H1 (cell line): ENCODE measurements around the gene UTP25.

Experiments used
- CEBPB ChIP-seq: IDR thresholded peaks from 2 replicates; pipeline ENCODE4 v1.6.1; 2012; ENCODE audit warnings: low read depth, low read length
- CTBP2 ChIP-seq: IDR thresholded peaks from 2 replicates; pipeline ENCODE4 v1.7.0; 2011; ENCODE audit warnings: borderline replicate concordance, mild to moderate bottlenecking, moderate library complexity, mixed read lengths, low read length; ENCODE audit not compliant: insufficient read depth, insufficient read length
- EZH2 ChIP-seq: fragments of 200-600 bp; sonication (generic); IDR thresholded peaks from 2 replicates; pipeline ENCODE4 v1.7.1; 2012; ENCODE audit warnings: low read depth, mild to moderate bottlenecking, moderate library complexity, low read length, inconsistent platforms; ENCODE audit not compliant: severe bottlenecking
- JUN ChIP-seq: IDR thresholded peaks from 2 replicates; pipeline ENCODE4 v1.6.1; 2011; ENCODE audit warnings: low read depth, mild to moderate bottlenecking, improper control_type of control experiment, low read length
- KDM5A ChIP-seq: fragments of 200-600 bp; IDR thresholded peaks from 2 replicates; pipeline ENCODE4 v1.7.1; 2012; ENCODE audit warnings: mild to moderate bottlenecking, low read length, inconsistent platforms, mixed read lengths
- POLR2A ChIP-seq, 2 experiments: IDR thresholded peaks; 1 replicate in 1 of 2; 2 replicates in 1 of 2; pipeline ENCODE4 v1.6.1; 2011; ENCODE audit warnings: low read depth in 2 of 2, low read length in 2 of 2, mild to moderate bottlenecking in 2 of 2; ENCODE audit errors: control extremely low read depth in 1 of 2
- RXRA ChIP-seq: IDR thresholded peaks from 2 replicates; pipeline ENCODE4 v1.6.1; 2011; ENCODE audit warnings: low read depth, mild to moderate bottlenecking, low read length, moderate library complexity; ENCODE audit not compliant: insufficient read depth
- SIX5 ChIP-seq: IDR thresholded peaks from 2 replicates; pipeline ENCODE4 v1.6.1; 2011; ENCODE audit warnings: mild to moderate bottlenecking, low read depth, low read length
- SP1 ChIP-seq: IDR thresholded peaks from 2 replicates; pipeline ENCODE4 v1.6.1; 2011; ENCODE audit warnings: low read depth, low read length
- TAF1 ChIP-seq: IDR thresholded peaks from 2 replicates; pipeline ENCODE4 v1.6.1; 2011; ENCODE audit warnings: mild to moderate bottlenecking, low read depth, low read length
- TCF12 ChIP-seq: IDR thresholded peaks from 2 replicates; pipeline ENCODE4 v1.6.1; 2011; ENCODE audit warnings: low read depth, mild to moderate bottlenecking, low read length
- ZNF274 ChIP-seq: IDR thresholded peaks from 2 replicates; pipeline ENCODE4 v1.7.0; 2012; ENCODE audit warnings: low read length, borderline replicate concordance; ENCODE audit errors: extremely low read depth
- TF ChIP-seq, protein P1 (sequence below), 3 experiments: IDR thresholded peaks; 1 replicate in 2 of 3; 2 replicates in 1 of 3; pipeline versions ENCODE4 v1.5.1 to v1.6.1; 2011; ENCODE audit warnings: low read length in 3 of 3, mild to moderate bottlenecking in 3 of 3, inconsistent platforms in 2 of 3, low read depth in 1 of 3, moderate library complexity in 1 of 3; ENCODE audit not compliant: insufficient read depth in 1 of 3; ENCODE audit errors: control extremely low read depth in 1 of 3
- TF ChIP-seq, protein P2 (sequence below): IDR thresholded peaks from 2 replicates; pipeline ENCODE4 v1.6.1; 2012; ENCODE audit warnings: low read length, inconsistent platforms

DNA sequence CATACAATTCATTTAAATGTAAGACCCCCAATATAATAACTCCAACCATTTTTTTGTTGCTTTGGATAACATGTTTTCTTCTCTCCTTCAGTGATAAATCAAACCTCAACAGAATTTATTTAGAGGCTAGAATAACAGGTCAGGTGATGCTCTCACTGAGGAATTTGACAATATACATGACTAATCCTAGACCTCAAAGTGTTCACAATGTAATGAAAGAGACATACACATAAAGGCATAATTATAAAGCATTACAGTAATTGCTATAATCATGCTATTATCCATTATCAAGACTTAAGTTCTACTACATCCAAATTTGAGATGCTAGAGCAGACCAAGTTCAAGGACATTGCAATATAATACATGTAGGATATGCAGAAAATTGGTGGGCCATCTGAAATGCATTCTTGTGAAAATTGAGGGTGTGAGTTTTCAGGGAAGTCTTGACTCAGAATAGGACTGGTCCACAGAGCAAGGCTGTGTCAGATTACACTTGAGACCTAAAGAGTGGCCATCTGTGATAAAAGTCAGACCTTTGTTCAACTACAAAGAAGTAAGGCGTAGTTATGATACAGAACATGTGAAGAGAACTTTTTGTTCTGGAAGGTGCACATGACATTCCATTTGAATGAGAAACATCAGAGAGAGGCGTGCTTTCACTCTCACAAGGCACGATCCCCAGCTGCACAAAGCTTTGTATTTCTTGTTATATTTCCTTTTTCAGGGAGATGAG lies 45.5 kb downstream of the UTP25 start:
- TF ChIP-seq TAF1 = no peak
- no peak for TF ChIP-seq POLR2A (IDR thresholded peaks at IDR 0.05; ENCODE audit: control extremely low read depth in 1 of 2, low read depth in 2 of 2, low read length in 2 of 2)
- no peak for TF ChIP-seq SP1
- TF ChIP-seq TCF12 = no peak
- TF ChIP-seq, protein P1, sequence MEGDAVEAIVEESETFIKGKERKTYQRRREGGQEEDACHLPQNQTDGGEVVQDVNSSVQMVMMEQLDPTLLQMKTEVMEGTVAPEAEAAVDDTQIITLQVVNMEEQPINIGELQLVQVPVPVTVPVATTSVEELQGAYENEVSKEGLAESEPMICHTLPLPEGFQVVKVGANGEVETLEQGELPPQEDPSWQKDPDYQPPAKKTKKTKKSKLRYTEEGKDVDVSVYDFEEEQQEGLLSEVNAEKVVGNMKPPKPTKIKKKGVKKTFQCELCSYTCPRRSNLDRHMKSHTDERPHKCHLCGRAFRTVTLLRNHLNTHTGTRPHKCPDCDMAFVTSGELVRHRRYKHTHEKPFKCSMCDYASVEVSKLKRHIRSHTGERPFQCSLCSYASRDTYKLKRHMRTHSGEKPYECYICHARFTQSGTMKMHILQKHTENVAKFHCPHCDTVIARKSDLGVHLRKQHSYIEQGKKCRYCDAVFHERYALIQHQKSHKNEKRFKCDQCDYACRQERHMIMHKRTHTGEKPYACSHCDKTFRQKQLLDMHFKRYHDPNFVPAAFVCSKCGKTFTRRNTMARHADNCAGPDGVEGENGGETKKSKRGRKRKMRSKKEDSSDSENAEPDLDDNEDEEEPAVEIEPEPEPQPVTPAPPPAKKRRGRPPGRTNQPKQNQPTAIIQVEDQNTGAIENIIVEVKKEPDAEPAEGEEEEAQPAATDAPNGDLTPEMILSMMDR (IDR thresholded peaks at IDR 0.05; ENCODE audit: control extremely low read depth in 1 of 3, insufficient read depth in 1 of 3, low read depth in 1 of 3, low read length in 3 of 3) = no peak
- no peak for TF ChIP-seq SIX5
- TF ChIP-seq CEBPB = no peak
- no peak for TF ChIP-seq ZNF274
- TF ChIP-seq EZH2 = no peak
- TF ChIP-seq, protein P2, sequence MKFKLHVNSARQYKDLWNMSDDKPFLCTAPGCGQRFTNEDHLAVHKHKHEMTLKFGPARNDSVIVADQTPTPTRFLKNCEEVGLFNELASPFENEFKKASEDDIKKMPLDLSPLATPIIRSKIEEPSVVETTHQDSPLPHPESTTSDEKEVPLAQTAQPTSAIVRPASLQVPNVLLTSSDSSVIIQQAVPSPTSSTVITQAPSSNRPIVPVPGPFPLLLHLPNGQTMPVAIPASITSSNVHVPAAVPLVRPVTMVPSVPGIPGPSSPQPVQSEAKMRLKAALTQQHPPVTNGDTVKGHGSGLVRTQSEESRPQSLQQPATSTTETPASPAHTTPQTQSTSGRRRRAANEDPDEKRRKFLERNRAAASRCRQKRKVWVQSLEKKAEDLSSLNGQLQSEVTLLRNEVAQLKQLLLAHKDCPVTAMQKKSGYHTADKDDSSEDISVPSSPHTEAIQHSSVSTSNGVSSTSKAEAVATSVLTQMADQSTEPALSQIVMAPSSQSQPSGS = no peak
- TF ChIP-seq CTBP2 = no peak
- TF ChIP-seq RXRA = no peak
- no peak for TF ChIP-seq KDM5A
- TF ChIP-seq JUN = no peak
